ENCODE measurements around the gene PACSIN1.

- TF ChIP-seq CTCF (IDR thresholded peaks at IDR 0.05; ENCODE audit: low read depth, low read length, missing input control) (peak; percentile 30), YY1 (IDR thresholded peaks at IDR 0.05) (no peak), TAF1 (conservative IDR thresholded peaks at IDR 0.05) (no peak), SP1 (IDR thresholded peaks at IDR 0.05) (no peak), NR2F2 (IDR thresholded peaks at IDR 0.05) (no peak), GABPA (IDR thresholded peaks at IDR 0.05 in 1 of 2, conservative IDR thresholded peaks at IDR 0.05 in 1 of 2) (no peak), ATF3 (IDR thresholded peaks at IDR 0.05) (no peak), MAX (IDR thresholded peaks at IDR 0.05) (no peak), RXRA (IDR thresholded peaks at IDR 0.05) (no peak), FOXA2 (IDR thresholded peaks at IDR 0.05) (no peak), FOXA1 (IDR thresholded peaks at IDR 0.05) (no peak), RAD21 (IDR thresholded peaks at IDR 0.05) (peak; percentile 39 to 61), JUND (IDR thresholded peaks at IDR 0.05) (no peak)
- TF ChIP-seq, protein P1, sequence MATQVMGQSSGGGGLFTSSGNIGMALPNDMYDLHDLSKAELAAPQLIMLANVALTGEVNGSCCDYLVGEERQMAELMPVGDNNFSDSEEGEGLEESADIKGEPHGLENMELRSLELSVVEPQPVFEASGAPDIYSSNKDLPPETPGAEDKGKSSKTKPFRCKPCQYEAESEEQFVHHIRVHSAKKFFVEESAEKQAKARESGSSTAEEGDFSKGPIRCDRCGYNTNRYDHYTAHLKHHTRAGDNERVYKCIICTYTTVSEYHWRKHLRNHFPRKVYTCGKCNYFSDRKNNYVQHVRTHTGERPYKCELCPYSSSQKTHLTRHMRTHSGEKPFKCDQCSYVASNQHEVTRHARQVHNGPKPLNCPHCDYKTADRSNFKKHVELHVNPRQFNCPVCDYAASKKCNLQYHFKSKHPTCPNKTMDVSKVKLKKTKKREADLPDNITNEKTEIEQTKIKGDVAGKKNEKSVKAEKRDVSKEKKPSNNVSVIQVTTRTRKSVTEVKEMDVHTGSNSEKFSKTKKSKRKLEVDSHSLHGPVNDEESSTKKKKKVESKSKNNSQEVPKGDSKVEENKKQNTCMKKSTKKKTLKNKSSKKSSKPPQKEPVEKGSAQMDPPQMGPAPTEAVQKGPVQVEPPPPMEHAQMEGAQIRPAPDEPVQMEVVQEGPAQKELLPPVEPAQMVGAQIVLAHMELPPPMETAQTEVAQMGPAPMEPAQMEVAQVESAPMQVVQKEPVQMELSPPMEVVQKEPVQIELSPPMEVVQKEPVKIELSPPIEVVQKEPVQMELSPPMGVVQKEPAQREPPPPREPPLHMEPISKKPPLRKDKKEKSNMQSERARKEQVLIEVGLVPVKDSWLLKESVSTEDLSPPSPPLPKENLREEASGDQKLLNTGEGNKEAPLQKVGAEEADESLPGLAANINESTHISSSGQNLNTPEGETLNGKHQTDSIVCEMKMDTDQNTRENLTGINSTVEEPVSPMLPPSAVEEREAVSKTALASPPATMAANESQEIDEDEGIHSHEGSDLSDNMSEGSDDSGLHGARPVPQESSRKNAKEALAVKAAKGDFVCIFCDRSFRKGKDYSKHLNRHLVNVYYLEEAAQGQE (IDR thresholded peaks at IDR 0.05) = no peak
These were observed 117.6 kb downstream of the PACSIN1 start for GRCh38 chr6:34583461-34583860.
